SK-N-SH treated with all-trans-retinoic acid at 6 μM for 48 hours (cell line): Measurements from ENCODE around the gene IGF2R.

ENCODE experiments used
- ATAC-seq: fragments of 200-7000 bp; cut with Tn5 transposase; 3 replicates; pipeline ENCODE4 v1.9.1; 2020; ENCODE audit warnings: mild to moderate bottlenecking, moderate library complexity
- ARNTL ChIP-seq: fragments of 450-650 bp; formaldehyde crosslinking; IDR thresholded peaks from 2 replicates; pipeline ENCODE4 v1.5.0; 2020; ENCODE audit warnings: low read depth, mild to moderate bottlenecking, moderate library complexity, borderline replicate concordance
- BACH2 ChIP-seq: fragments of 250-450 bp; sonication (Bioruptor Pico); IDR thresholded peaks from 2 replicates; pipeline ENCODE4 v1.9.0; 2021; ENCODE audit warnings: mild to moderate bottlenecking, borderline replicate concordance
- CREB5 ChIP-seq: fragments of 250-450 bp; sonication (Bioruptor Pico); IDR thresholded peaks from 2 replicates; pipeline ENCODE4 v1.5.1; 2020; ENCODE audit warnings: low read depth, mild to moderate bottlenecking, moderate library complexity
- CSRNP3 ChIP-seq: fragments of 250-450 bp; sonication (Bioruptor Pico); IDR thresholded peaks from 2 replicates; pipeline ENCODE4 v1.5.1; 2021; ENCODE audit warnings: mild to moderate bottlenecking, moderate library complexity
- ESRRG ChIP-seq: fragments of 250-450 bp; sonication (Bioruptor Pico); IDR thresholded peaks from 2 replicates; pipeline ENCODE4 v1.6.1; 2021; ENCODE audit warnings: mild to moderate bottlenecking
- ISL1 ChIP-seq: fragments of 250-450 bp; sonication (Bioruptor Pico); IDR thresholded peaks from 2 replicates; pipeline ENCODE4 v2.1.2; 2022; ENCODE audit warnings: mild to moderate bottlenecking, moderate library complexity
- PATZ1 ChIP-seq: fragments of 250-450 bp; sonication (Bioruptor Pico); IDR thresholded peaks from 2 replicates; pipeline ENCODE4 v1.8.0; 2020; ENCODE audit warnings: mild to moderate bottlenecking, moderate library complexity, borderline replicate concordance
- POU6F1 ChIP-seq: fragments of 250-450 bp; sonication (Bioruptor Pico); IDR thresholded peaks from 2 replicates; pipeline ENCODE4 v1.8.0; 2021; ENCODE audit warnings: low read depth, mild to moderate bottlenecking, moderate library complexity, borderline replicate concordance
- PPARA ChIP-seq: fragments of 250-450 bp; sonication (Bioruptor Pico); IDR thresholded peaks from 2 replicates; pipeline ENCODE4 v1.5.0; 2020; ENCODE audit warnings: mild to moderate bottlenecking, borderline replicate concordance
- RARB ChIP-seq: fragments of 250-450 bp; sonication (Bioruptor Pico); IDR thresholded peaks from 2 replicates; pipeline ENCODE4 v1.8.0; 2021; ENCODE audit warnings: mild to moderate bottlenecking, moderate library complexity
- ZNF70 ChIP-seq: fragments of 450-650 bp; formaldehyde crosslinking; IDR thresholded peaks from 2 replicates; pipeline ENCODE4 v1.5.0; 2020; ENCODE audit warnings: mild to moderate bottlenecking, moderate library complexity
- ZNF8 ChIP-seq: fragments of 450-650 bp; formaldehyde crosslinking; IDR thresholded peaks from 2 replicates; pipeline ENCODE4 v1.5.0; 2020; ENCODE audit warnings: mild to moderate bottlenecking, moderate library complexity

IGF2R gene

GRCh38 chr6:160135907-160136655, 167.2 kb downstream of the IGF2R start (continued):
- no peak for TF ChIP-seq CREB5
- TF ChIP-seq PATZ1 (CRISPR knock-in tag) = no peak
- TF ChIP-seq, all 23 proteins: peak for 0

DNA sequence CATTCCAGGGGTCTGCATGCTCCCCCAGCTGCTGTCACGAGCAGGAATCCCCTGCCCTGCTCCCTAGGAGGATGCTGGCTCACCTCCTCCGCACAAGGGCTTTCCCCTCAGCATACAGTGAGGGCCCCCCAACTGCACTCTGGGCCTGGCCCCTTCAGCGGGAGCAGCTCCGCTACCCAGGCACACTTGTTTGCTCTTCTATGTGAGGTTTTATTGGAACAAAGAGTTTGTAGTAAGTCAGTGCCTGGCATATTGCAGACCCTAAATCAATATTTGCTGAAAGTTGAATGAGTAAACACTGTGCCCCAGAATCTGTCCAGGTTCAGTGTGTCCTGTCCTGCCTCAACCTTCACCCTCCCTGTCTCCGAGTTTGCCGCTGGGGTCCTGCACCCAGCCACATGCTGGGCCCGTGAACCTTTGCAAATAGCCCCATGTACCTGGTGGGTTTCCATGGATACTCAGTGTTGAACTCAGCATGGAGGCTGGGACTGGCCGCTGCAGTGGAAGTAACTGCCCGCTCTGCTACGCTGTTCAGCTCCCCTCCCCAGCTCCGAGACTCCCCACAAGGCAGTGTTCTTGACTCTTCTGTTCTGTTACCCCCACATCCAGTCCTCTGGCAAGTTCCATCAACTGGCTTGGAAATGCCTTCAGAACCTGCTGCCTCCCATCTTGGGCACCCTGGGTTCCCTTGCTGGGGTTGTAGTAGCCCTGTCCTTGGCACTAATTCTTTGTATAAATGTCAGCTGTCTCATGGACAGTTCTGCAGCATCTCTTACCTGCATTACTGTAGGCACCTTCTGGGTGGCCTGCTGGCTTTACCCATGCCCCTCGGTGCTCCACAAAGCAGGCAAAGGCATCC, 168.5 kb downstream of the IGF2R start:
- TF ChIP-seq BACH2 (CRISPR knock-in tag) (no peak), PPARA (CRISPR knock-in tag) (no peak), ARNTL (CRISPR knock-in tag) (no peak), CSRNP3 (CRISPR knock-in tag) (no peak), ZNF70 (CRISPR knock-in tag) (no peak), ZNF8 (CRISPR knock-in tag) (no peak), ISL1 (CRISPR knock-in tag) (no peak), RARB (CRISPR knock-in tag) (no peak), ESRRG (no peak), CREB5 (no peak)
- TF ChIP-seq, all 23 proteins: peak for 0
- no peak for ATAC-seq

GRCh38 chr6:160137989-160138835, 169.3 kb downstream of the IGF2R start:
- TF ChIP-seq PATZ1 (CRISPR knock-in tag) = no peak
- no peak for TF ChIP-seq BACH2 (CRISPR knock-in tag)
- TF ChIP-seq CSRNP3 (CRISPR knock-in tag) = no peak
- no peak for TF ChIP-seq CREB5
- no peak for TF ChIP-seq POU6F1 (CRISPR knock-in tag)
- no peak for TF ChIP-seq ESRRG
- TF ChIP-seq, all 23 proteins: peak for 0
- peak; percentile 59 for ATAC-seq
